ENCODE data around the gene ATF7.

DNA sequence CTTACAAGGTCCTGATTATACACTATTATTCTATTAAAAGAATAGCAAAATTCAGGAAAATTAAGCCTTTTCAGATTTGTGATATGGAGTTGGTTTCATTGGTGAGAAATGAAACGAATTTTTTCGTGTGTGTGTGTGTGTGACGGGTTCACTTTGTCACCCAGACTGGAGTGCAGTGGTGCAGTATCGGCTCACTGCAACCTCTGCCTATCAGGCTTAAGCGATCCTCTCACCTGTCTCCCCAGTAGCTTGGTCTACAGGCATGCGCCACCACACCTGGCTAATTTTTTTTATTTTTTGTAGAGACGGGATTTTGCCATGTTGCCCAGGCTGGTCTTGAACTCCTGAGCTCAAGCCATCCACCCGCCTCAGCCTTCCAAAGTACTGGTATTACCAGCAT is 164.6 kb downstream of the ATF7 start:
- no peak for TF ChIP-seq CTCF (IDR thresholded peaks at IDR 0.05; ENCODE audit: low read depth, low read length, poor library complexity, severe bottlenecking)
- no peak for TF ChIP-seq EZH2phosphoT487 (IDR thresholded peaks at IDR 0.05; ENCODE audit: borderline replicate concordance, low read length)

All from DOHH2 (cell line).